ENCODE results near the gene CELSR2.

Gene CELSR2

GRCh38 chr1:109229531-109230127 lies 19.7 kb upstream of the CELSR2 start:
- peak; percentile 68 to 86 for DNase-seq

- no peak for DNase-seq
Observed at GRCh38 chr1:109231066-109231465, 18.3 kb upstream of the CELSR2 start.

DNA sequence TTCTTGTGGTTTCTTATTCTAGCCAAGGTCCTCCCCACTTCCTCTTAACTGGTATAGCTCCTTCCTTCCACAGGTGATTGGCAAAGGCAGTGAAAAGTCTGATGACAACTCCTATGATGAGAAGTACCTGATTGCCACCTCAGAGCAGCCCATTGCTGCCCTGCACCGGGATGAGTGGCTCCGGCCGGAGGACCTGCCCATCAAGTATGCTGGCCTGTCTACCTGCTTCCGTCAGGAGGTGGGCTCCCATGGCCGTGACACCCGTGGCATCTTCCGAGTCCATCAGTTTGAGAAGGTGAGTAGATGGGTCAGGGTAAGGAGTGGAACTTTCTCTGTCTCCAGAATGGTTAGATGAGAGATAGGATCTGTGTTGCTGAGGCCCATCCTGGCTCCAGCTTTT lies 14.2 kb upstream of the CELSR2 start:
- no peak for DNase-seq

GRCh38 chr1:109237512-109237911 lies 11.8 kb upstream of the CELSR2 start:
- no peak for DNase-seq

GRCh38 chr1:109238382-109238781 lies 11.0 kb upstream of the CELSR2 start:
- no peak for DNase-seq

DNA sequence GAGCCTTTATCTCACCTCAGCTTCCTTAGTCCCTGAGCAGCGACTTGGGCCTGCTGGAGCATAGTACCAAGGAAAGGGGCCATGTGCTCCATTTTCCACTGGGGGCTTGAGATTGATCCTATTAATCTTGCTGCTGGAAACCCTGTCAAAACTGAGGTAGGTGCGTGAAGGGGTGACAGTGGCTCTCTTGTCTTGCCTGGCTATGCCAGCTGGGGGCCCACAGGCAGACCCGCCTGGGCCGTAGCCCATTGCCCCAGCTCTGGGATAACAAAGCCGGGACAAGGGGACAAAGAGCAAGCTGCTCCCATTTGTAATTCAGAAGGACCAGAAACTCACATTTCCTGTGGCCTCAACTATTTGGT lies 10.3 kb upstream of the CELSR2 start:
- DNase-seq: no peak

GRCh38 chr1:109239409-109240068 lies 9.8 kb upstream of the CELSR2 start:
- DNase-seq: peak in 1 of 2 experiments; percentile 27

DNA sequence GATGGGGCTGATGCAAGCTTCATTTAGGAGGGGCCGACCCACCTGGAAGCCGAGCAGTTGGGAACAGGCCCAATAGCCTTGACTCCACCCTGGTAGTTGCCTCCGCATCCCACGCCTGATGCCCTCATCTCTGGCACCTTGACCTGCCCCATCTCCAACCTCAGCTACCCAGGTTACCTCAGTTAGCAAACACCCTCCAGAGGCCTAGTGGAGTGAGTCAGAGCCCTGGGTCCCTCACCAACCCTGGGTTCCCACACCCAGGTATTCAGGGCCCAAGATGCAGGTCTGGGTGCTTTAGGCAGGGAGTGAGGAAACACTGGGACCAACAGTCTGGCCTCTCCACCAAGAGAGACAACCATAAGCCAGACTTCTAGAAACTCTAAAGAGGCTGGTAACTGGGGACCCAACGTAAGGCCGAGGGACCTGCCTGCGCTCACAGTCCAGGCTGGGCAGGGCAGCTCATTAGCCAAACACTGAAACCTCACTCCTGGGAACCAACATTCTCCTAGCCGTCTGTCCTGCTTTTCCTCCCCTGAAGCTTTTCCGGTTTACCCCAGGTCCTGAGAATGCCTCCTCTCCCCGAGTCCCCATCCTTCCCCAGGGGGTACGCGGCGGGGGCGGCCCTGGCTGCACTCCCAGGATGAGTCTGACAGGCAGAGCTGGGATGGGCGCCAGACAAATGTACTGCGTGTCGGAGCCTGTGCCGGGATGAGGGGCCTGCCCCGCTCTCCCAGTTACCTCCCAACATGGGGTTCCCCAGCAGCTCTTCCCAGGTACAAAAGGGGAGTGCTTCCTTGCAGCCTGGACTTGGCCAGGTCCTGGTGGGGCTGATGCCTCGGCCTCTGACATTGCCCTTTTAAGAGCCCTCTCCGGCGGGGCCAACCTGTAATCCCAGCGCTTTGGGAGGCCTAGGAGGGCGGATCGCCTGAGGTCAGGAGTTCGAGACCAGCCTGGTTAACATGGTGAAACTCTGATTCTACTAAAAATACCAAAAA lies 8.9 kb upstream of the CELSR2 start:
- peak; percentile 60 to 70 for DNase-seq

DNA sequence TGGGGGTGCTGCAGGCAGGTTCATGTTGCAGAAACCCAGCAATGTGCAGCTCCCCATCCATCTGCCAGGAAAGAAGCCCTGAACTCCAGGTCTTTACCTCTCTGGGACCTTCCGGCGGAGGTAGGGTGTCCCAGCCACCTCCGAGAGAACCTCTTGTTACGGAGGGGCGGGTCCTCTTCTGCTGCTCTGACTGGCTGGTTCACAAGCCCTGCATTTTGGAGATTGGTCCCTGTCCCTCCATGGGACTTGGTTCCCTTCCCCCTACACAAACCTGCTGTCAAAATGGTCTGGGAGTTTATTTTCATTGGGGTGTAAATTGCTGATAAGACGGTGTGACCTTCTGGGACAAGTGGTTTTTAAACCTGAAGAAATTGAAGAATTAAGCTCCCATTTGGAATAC lies 8.0 kb upstream of the CELSR2 start:
- DNase-seq: no peak

DNA sequence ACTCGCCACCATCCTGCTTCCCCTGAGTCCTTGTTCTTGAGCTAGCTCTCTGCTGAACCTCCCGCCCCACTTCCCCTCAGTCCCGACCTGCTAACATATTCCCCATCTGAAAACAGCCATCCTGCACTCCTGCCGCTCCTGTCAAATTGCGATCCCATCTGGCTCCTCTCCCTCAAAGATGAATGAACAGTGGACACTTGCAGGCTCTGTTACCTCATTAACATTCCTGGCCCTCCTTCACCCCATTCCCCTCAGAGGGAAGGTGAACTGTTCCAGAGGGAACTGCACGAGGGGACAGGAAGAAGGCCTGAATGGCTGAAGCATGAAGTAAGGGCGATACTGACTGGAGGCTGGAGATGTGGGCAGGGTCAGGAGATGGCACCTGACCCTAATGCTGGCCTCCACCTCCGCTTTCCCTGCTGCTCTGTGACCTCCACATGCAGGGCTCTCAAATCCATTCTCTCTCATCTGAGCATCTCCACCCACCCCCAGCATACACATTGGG lies 7.4 kb upstream of the CELSR2 start:
- no peak for DNase-seq

DNA sequence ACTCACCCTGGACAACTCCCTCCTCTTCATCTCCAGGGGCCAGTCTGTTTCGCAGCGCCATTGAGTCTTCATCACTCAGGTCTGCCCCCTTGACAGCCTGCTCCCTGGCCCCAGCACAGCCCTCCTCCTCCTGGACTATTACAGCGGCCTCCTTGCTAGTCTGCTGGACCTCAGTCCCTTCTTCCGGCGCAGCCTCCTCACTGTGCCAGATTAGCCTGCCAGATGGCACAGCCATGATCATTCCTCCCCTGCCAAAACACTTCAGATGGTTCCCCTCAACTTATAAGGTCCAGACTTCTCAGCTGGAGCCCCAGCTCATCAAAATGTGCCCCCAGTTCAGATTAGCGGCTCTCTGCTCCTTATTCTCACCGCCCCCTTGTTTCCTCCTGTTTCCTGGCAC lies 7.0 kb upstream of the CELSR2 start:
- DNase-seq: no peak

- DNase-seq: no peak
Observed at GRCh38 chr1:109243221-109243620, 6.1 kb upstream of the CELSR2 start.

- no peak for DNase-seq
Observed at GRCh38 chr1:109243860-109244552, 5.3 kb upstream of the CELSR2 start.

DNA sequence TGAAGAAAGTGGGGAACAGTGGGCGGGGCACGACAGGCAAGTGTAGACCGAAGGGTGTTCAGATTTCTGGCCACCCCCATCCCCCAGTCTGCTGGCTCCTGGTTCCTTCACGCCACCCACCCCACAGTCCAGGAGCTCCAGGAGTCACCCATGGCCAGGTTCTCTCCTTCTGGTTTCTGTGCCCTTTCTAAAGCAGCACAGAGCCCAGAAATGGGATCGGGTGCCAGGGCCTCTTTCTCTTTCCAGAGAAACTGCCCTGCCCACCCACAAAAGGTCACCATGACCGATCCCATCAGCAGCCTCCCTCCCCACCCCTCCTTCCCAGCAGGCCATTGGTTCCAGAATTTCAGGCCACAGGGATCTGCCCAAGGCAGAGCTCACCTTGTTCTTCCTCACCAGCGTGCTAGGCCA lies 3.2 kb upstream of the CELSR2 start:
- no peak for DNase-seq

DNA sequence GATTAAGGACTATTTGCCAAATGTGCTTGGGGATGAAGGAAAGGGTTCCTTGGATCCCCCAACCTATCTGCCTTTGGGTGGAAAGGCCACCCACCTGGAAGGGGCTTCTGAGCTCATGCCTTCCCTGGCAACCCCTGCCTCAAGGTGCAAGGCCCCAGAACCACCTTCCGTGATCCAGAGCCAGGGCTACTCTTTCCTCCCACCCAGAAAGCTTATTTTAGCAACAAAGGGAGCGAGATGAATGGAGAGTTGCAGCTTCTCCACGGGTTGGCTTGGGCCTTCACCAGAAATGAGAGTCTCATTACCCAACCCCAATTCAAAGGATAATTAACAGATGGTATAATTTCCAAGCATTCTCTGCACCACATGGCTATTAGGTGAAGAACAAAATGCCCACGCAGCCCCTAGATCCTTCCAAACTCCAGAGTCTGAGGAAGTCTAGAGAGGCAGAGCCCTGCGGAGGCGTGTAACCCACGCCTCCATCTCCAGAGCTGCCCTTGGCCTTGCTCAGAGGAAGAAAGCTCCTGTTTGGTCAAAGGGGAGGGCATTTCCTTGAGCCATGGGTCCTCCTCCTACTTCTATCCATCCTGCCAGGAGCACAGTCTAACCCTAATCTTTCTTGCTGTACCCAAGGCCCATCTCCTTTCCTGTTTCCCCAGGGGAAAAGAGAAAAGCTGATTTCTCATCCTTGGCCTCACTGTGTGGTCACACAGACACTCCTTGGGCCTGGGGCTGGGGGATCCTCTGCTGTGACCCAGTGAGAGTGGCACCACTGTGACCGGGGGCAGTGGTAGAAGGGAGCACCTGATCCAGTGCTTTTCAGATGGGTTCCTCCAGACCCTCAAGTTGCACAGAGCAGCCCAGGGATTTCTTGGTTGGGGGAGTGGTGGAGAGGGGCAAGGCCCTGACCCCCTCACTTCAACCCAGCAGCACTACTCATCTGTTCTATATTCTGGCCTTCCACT lies 1.7 kb upstream of the CELSR2 start:
- DNase-seq: no peak

DNA sequence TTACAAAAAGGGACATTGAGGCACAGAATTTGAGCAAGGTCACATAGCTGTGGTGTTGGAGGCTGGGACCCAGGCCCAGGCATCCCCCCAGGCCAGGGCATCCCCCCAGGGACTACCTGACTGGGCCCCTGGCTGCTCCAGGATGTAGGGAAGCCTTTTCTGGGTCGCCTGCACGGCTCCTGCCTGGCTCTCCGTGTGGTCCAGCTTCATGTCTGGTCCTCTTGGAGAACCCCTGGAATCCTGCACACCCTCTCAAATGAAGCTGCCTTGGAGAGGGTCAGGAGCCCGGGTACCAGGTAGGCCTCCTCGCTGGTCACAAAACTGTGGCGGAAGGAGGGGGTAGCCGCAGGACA lies 919 bp upstream of the CELSR2 start:
- DNase-seq: no peak

GRCh38 chr1:109249654-109250401 lies 489 bp downstream of the CELSR2 start:
- no peak for DNase-seq

DNA sequence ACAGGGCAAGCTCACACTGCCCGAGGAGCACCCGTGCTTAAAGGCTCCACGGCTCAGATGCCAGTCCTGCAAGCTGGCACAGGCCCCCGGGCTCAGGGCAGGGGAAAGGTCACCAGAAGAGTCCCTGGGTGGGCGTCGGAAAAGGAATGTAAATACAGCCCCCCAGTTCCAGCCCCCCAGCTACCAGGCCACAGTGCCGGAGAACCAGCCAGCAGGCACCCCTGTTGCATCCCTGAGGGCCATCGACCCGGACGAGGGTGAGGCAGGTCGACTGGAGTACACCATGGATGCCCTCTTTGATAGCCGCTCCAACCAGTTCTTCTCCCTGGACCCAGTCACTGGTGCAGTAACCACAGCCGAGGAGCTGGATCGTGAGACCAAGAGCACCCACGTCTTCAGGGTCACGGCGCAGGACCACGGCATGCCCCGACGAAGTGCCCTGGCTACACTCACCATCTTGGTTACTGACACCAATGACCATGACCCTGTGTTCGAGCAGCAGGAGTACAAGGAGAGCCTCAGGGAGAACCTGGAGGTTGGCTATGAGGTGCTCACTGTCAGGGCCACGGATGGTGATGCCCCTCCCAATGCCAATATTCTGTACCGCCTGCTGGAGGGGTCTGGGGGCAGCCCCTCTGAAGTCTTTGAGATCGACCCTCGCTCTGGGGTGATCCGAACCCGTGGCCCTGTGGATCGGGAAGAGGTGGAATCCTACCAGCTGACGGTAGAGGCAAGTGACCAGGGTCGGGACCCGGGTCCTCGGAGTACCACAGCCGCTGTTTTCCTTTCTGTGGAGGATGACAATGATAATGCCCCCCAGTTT lies 1.3 kb downstream of the CELSR2 start:
- no peak for DNase-seq

DNA sequence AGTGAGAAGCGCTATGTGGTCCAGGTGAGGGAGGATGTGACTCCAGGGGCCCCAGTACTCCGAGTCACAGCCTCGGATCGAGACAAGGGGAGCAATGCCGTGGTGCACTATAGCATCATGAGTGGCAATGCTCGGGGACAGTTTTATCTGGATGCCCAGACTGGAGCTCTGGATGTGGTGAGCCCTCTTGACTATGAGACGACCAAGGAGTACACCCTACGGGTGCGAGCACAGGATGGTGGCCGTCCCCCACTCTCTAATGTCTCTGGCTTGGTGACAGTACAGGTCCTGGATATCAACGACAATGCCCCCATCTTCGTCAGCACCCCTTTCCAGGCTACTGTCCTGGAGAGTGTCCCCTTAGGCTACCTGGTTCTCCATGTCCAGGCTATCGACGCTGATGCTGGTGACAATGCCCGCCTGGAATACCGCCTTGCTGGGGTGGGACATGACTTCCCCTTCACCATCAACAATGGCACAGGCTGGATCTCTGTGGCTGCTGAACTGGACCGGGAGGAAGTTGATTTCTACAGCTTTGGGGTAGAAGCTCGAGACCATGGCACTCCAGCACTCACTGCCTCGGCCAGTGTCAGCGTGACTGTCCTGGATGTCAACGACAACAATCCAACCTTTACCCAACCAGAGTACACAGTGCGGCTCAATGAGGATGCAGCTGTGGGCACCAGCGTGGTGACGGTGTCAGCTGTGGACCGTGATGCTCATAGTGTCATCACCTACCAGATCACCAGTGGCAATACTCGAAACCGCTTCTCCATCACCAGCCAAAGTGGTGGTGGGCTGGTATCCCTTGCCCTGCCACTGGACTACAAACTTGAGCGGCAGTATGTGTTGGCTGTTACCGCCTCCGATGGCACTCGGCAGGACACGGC lies 2.2 kb downstream of the CELSR2 start:
- no peak for DNase-seq

Measured in NCI-H2081 (cell line).